ENCODE results near the gene SHB. TPM values are rescaled to one million over a fixed set of nuclear protein-coding genes. Genes with fewer than 3 reads are reported as not detected.

The SHB gene
- total RNA-seq, 1 donor, result 19.9 TPM

DNA sequence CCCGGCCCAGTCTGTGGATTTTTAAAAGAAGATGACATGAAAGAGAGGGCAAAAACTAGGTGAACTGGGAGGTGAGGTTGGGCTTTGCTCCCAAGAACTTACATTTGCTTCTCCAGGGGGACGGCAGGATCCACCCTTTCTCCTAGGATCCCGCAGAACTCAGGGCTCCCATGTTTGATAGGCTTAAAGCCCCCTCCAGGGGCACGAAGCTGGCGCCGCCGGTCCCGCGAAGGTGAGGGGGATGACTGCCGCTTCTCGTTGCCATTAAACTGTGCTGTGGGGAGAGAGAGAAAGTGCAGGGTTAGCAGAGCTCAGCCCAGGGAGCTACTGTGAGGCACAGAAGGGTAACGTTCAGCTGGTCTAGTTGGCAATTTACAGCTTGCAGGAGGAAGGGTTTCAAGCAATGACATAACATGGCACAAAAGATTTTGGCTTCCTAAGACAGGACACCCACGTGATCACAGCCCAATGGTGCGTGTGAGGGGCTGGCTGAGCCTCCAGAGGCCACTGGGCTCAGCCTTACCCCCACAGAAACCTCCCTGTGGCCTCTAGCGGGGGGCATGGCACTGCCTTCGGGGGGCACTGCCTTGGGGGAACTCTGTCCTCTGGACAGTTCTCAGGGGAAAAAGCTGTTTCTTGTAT lies 113.1 kb downstream of the SHB start:
- DNase-seq (ENCODE audit: low read depth), result no peak
- H3K4me3 ChIP-seq (ENCODE audit: low read depth, low read length), result no peak overlapping the region
- TF ChIP-seq, protein P1, sequence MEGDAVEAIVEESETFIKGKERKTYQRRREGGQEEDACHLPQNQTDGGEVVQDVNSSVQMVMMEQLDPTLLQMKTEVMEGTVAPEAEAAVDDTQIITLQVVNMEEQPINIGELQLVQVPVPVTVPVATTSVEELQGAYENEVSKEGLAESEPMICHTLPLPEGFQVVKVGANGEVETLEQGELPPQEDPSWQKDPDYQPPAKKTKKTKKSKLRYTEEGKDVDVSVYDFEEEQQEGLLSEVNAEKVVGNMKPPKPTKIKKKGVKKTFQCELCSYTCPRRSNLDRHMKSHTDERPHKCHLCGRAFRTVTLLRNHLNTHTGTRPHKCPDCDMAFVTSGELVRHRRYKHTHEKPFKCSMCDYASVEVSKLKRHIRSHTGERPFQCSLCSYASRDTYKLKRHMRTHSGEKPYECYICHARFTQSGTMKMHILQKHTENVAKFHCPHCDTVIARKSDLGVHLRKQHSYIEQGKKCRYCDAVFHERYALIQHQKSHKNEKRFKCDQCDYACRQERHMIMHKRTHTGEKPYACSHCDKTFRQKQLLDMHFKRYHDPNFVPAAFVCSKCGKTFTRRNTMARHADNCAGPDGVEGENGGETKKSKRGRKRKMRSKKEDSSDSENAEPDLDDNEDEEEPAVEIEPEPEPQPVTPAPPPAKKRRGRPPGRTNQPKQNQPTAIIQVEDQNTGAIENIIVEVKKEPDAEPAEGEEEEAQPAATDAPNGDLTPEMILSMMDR (IDR thresholded peaks at IDR 0.05; ENCODE audit: insufficient read depth, low read depth, low read length), result no peak

DNA sequence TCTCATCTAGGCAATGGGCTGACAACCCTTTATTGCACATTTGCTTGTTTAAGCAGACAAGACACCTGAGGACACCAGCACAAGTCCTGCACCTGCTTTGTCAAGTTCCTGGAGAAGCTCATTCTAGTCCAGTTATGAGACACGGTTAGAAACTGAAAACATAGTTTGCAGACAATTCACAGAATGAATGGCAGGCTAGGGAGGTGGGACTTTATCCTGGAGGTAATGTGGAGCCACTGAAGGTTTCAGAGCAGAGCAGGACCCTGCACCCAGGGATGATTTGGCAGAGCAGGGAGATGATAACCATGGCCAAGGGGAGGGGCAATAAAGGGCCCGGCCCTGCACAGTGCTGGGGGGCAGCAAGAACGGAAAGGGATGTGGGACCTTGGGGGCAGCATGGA lies 114.4 kb downstream of the SHB start:
- DNase-seq (ENCODE audit: low read depth), result no peak
- TF ChIP-seq, protein P1 (IDR thresholded peaks at IDR 0.05; ENCODE audit: insufficient read depth, low read depth, low read length), result no peak
- no peak overlapping the region for H3K4me3 ChIP-seq (ENCODE audit: low read depth, low read length)

DNA sequence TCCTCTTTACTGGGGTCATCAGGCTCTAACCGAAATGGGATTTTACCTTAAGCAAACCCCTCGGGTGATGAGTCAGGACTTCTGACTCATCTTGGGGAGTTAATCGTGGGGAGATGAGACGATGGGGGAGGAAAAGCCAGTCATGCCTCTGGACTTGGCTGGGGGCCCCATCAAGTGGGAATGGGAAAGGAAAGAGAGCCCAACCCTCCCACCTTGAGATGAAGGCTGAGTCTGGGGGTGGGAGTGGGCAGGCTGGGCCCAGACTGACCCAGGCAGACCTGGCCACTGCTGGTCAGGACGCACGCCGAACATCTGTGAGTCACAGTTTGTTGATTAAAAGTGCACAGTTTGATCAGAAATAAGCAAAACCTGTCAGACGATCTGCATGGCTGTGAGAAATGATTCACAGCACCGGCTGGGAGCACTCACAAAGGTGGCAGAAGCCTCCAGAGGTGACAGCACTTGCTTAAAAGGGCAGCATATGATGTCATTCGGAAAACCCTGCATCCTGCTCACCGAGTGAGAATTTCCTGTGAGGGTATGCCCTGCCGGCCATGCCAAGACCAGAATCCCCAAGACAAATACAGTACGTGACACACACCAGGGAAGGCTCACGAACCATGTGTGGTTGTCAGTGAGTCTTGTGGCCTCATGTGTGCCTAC lies 115.1 kb downstream of the SHB start:
- peak; percentile 95 for DNase-seq (ENCODE audit: low read depth)
- TF ChIP-seq, protein P1 (IDR thresholded peaks at IDR 0.05; ENCODE audit: insufficient read depth, low read depth, low read length), result no peak
- no peak overlapping the region for H3K4me3 ChIP-seq (ENCODE audit: low read depth, low read length)

DNA sequence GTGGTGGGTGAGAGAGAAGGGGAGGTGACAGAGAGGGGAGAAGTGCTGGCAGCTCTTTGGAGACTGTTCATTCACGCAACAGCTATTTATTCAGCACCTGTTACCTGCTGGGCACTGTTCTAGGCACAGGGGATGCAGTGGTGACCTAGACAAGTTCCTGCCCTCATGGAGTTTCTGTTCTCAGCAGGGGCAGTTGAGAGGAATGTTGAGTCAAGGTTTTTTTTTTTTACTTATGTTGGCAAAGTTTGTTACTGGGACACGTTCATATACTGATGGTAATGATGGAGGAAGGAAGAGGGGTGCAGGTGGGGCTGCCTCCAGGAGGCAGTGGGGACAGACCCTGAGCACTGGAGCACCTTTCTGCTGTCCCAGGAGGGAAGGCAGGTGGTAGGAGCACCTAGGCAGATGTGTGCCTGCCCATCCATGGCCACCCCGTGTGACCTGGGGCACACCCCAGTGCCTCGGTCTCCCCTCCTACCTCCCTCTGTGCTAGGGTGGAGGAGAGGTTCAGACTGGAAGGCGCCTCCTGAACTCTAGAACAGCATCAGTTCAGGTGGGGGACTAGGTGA lies 115.7 kb downstream of the SHB start:
- TF ChIP-seq, protein P1 (IDR thresholded peaks at IDR 0.05; ENCODE audit: insufficient read depth, low read depth, low read length), result no peak
- no peak for DNase-seq (ENCODE audit: low read depth)
- H3K4me3 ChIP-seq (ENCODE audit: low read depth, low read length), result no peak overlapping the region

DNA sequence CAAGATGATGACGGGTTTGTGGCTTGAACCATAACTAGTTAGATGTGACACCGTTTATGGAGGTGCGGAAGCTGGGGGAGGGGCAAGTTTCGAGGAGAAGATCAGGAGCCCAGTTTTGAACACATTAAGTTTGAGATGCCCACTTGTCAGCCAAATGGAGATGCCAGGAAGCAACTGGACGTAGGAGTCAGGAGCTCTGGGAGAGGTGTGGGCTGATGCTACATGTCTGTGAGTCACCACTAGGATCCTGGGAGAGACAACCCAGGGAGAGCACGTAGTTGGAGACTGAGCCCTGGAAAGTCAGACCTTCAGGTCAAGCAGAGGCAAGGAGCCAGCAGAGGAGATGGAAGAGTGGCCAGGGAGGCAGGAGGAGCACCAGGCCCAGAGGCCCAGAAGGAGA lies 116.3 kb downstream of the SHB start:
- DNase-seq (ENCODE audit: low read depth), result peak; percentile 77
- TF ChIP-seq, protein P1 (IDR thresholded peaks at IDR 0.05; ENCODE audit: insufficient read depth, low read depth, low read length), result no peak
- no peak overlapping the region for H3K4me3 ChIP-seq (ENCODE audit: low read depth, low read length)

DNA sequence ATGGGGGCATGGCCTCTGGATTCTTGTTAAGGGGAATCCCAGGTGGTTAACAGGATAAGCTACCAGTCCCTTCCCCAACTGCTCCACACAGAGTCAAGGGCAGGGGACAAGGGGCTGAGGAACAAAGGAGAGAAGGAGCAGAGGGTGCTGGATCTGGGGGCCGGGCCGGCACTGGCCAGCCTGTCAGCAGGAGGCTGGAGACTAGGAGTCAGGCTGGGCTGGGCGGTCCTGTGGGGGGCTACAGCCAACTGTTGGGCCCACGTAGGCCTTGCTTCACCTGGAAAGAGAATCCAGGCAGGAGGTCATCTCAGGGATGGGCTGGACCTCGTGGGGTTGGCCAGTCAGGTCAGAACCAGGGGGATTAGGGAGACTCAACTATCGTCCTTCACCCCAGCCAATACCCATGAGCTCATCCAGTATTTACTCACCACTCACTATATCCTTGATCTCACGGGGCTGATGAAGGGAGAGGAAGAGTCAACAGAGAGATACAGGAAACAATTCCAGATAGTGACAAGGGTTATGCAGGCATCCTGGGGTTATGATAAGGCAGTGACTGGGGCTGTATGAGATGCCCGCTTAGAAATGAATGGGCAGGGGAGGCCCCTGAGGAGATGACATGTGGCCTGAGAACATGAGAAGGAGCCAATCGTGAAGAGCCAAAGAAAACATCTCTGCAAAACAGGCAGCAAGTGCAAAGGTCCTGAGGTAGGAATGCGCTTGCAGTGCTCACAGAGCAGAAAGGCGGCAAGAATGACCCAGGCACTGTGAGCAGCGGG lies 117.2 kb downstream of the SHB start:
- no peak for DNase-seq (ENCODE audit: low read depth)
- TF ChIP-seq, protein P1 (IDR thresholded peaks at IDR 0.05; ENCODE audit: insufficient read depth, low read depth, low read length), result no peak

More for the DNA sequence above, 117.2 kb downstream of the SHB start:
- no peak overlapping the region for H3K4me3 ChIP-seq (ENCODE audit: low read depth, low read length)
